Pancreas (tissue), 10 donors: ENCODE data around the gene HK3. TPM values are rescaled to one million over a fixed set of nuclear protein-coding genes. Genes with fewer than 3 reads are reported as not detected.
"Not testable (repeated sequence)": the region's sequence is repeated elsewhere in the genome, so short reads cannot be mapped to it uniquely, and the experiment has no call there.

Experiments
- ATAC-seq, 4 donors: fragments of 200-7000 bp; cut with Tn5 transposase; one replicate each; pipeline versions ENCODE4 v1.8.0 to v1.9.1; 2020; ENCODE audit warnings: mild to moderate bottlenecking in 4 of 4, moderate library complexity in 4 of 4
- DNase-seq, 6 donors: peaks; one replicate each; pipeline ENCODE4 v3.0.0-alpha.2; 2020
- FAIRE-seq: peaks from 2 replicates; lab custom pipeline; 2012; peaks lifted over from hg19 to GRCh38; lab: Jason Lieb, UNC
- H3K27ac ChIP-seq, 4 donors: fragments of 200-600 bp; sonication (generic); 1 replicate in 3 of 4; 2 replicates in 1 of 4; pipeline versions ENCODE4 v1.5.0 to v1.8.0; 2020
- H3K27me3 ChIP-seq, 4 donors: fragments of 200-600 bp; one replicate each; pipeline ENCODE4 v1.8.0; 2021
- H3K36me3 ChIP-seq, 3 donors: fragments of 200-600 bp; sonication (generic) in 1 of 3; one replicate each; pipeline versions ENCODE4 v1.5.0 to v1.8.0; 2020 to 2021
- H3K4me1 ChIP-seq, 3 donors: fragments of 200-600 bp; one replicate each; pipeline ENCODE4 v1.8.0; 2021
- H3K4me3 ChIP-seq, 4 donors: fragments of 200-600 bp; sonication (generic) in 2 of 4; one replicate each; pipeline versions ENCODE4 v1.5.0 to v1.8.0; 2020 to 2021
- H3K9me3 ChIP-seq, 4 donors: fragments of 200-600 bp; one replicate each; pipeline ENCODE4 v1.8.0; 2021
- WGBS, 2 donors: extraction: QIAGEN DNeasy Blood & Tissue Kit; methylation state at CpG; one replicate each; pipeline ENCODE4 v1.1.7; 2013; 5-methylcytosine and 5-hydroxymethylcytosine counted together
- intact Hi-C, 3 donors: fragments of 100-400 bp; cut with DNase I; formaldehyde crosslinking; loops; one replicate each; pipeline versions ENCODE4 v1.11.1 to v1.14.2; 2022
- polyA plus RNA-seq, 2 donors: library from polyadenylated mRNA; stranded (reverse); fragments of 200-250 nt; gene quantifications; one replicate each; pipeline ENCODE4 v1.2.3, GENCODE V29; 2013
- total RNA-seq, 6 donors: library from RNA; stranded (reverse); fragmentation: NEBNext Ultra II Directional in 4 of 6; extraction: Animal tissue kit (Norgen Biotek cat#: 25700) in 4 of 6; gene quantifications; one replicate each; pipeline versions ENCODE4 v1.2.1 to v1.2.4, GENCODE V29; 2021 to 2023
- TF ChIP-seq, protein P1 (sequence below), 4 donors: fragments of 200-600 bp; sonication (generic) in 3 of 4; IDR thresholded peaks; one replicate each; pipeline versions ENCODE4 v1.5.0 to v1.8.0; 2021; ENCODE audit warnings: antibody characterized with exemption in 4 of 4
- donor health status: healthy with polysubstance abuse.
- donor health status: DM: no; HTN: no; CAD: no; lungs with moderate emphysema.
- donor health status: DM: no; HTN: no; CAD: no.
- donor health status: control.
- donor health status: control.
- donor health status: Bipolar disorder and iron deficiency.
- donor health status: DM: yes; HTN: yes; CAD: no.
- donor health status: DM: no; HTN: no; CAD: no.
- donor health status: DM: no; HTN: no; CAD: no.
- donor health status: DM: yes; HTN: yes; CAD: no.

HK3 gene
- total and polyA plus RNA-seq, 8 donors = 0.24 to 6.6 (median 3.3) TPM

DNA sequence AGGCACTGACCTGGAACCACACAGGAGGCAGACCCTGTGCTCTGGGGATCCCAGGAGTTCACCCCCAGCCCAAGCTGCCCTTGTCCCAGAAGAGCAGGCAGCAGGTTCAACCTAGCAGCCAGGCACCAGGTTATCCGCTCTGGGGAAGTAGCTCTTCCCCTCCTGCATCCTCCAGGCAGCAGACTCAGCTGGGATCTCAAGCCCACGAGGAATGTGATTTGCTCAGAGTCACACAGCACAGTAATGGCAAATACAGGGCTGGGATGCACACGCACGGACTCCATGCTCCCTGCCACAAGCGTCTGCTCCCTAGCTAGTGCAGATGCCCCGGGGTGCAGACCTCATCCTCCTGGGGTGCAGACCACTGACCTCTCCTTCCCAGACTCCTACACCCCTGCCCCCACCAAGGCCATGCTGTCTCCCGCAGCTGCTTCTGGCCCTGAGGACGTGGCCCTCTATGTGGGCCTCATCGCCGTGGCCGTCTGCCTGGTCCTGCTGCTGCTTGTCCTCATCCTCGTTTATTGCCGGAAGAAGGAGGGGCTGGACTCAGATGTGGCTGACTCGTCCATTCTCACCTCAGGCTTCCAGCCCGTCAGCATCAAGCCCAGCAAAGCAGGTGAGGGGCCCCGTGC is 25.5 kb downstream of the HK3 start:
- no peak for FAIRE-seq
- H3K27ac ChIP-seq = no peak overlapping the region
- no peaks in the 10 kb centered on the region for H3K9me3 ChIP-seq
- intact Hi-C loops = no loop called here
- WGBS, 2 donors = 46 to 49% methylated on average over 16 of the region's 16 CpGs
- H3K27me3 ChIP-seq = no peaks in the 10 kb centered on the region
- TF ChIP-seq, protein P1, sequence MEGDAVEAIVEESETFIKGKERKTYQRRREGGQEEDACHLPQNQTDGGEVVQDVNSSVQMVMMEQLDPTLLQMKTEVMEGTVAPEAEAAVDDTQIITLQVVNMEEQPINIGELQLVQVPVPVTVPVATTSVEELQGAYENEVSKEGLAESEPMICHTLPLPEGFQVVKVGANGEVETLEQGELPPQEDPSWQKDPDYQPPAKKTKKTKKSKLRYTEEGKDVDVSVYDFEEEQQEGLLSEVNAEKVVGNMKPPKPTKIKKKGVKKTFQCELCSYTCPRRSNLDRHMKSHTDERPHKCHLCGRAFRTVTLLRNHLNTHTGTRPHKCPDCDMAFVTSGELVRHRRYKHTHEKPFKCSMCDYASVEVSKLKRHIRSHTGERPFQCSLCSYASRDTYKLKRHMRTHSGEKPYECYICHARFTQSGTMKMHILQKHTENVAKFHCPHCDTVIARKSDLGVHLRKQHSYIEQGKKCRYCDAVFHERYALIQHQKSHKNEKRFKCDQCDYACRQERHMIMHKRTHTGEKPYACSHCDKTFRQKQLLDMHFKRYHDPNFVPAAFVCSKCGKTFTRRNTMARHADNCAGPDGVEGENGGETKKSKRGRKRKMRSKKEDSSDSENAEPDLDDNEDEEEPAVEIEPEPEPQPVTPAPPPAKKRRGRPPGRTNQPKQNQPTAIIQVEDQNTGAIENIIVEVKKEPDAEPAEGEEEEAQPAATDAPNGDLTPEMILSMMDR (IDR thresholded peaks at IDR 0.05) = no peak
- DNase-seq = peak in 1 of 6 donors; percentile 36
- no peak for ATAC-seq
- H3K4me1 ChIP-seq = no peaks in the 10 kb centered on the region
- no peak overlapping the region for H3K4me3 ChIP-seq
- no peaks in the 10 kb centered on the region for H3K36me3 ChIP-seq

DNA sequence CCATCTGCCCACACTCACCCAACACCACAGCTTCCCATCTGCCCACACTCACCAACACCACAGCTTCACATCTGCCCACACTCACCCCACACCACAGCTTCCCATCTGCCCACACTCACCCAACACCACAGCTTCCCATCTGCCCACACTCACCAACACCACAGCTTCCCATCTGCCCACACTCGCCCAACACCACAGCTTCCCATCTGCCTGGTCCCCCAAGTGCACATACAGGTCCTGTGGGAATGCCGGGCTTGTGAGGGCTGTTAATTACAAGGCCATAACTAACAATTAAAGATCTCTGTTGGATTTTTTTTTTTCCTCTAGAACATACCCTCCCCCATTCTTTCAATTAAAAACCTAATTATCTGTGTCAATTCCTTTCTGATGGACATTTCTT is 26.1 kb downstream of the HK3 start:
- ATAC-seq = not testable (repeated sequence)

DNA sequence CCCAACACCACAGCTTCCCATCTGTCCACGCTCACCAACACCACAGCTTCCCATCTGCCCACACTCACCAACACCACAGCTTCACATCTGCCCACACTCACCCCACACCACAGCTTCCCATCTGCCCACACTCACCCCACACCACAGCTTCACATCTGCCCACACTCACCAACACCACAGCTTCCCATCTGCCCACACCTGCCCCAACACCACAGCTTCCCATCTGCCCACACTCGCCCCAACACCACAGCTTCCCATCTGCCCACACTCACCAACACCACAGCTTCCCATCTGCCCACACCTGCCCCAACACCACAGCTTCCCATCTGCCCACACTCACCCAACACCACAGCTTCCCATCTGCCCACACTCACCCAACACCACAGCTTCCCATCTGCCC is 26.6 kb downstream of the HK3 start:
- H3K36me3 ChIP-seq, DNase-seq, ATAC-seq, intact Hi-C loops, H3K27me3 ChIP-seq, H3K4me1 ChIP-seq, H3K4me3 ChIP-seq, H3K9me3 ChIP-seq, H3K27ac ChIP-seq, FAIRE-seq: not testable (repeated sequence)
- 59 to 65% methylated on average over 2 of the region's 2 CpGs for WGBS, 2 donors

More for the DNA sequence above, 26.1 kb downstream of the HK3 start:
- WGBS, 2 donors = 44 to 47% methylated on average over 2 of the region's 2 CpGs
- H3K27me3 ChIP-seq, H3K27ac ChIP-seq, H3K4me3 ChIP-seq, intact Hi-C loops, H3K36me3 ChIP-seq, H3K9me3 ChIP-seq, H3K4me1 ChIP-seq, FAIRE-seq: not testable (repeated sequence)
- peak in 1 of 6 donors; percentile 5 for DNase-seq

DNA sequence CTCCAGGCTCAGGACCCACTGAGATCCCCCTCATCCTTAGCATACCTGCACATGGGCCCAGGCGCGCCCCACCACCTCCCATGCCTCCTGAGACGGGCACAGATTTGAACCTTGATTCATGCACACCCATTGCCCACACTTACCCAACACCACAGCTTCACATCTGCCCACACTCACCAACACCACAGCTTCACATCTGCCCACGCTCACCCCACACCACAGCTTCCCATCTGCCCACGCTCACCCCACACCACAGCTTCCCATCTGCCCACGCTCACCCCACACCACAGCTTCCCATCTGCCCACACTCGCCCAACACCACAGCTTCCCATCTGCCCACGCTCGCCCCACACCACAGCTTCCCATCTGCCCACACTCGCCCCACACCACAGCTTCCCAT is 28.5 kb downstream of the HK3 start:
- FAIRE-seq, ATAC-seq, H3K9me3 ChIP-seq, H3K36me3 ChIP-seq, H3K27ac ChIP-seq, DNase-seq, intact Hi-C loops, H3K27me3 ChIP-seq, H3K4me1 ChIP-seq, H3K4me3 ChIP-seq: not testable (repeated sequence)
- 69 to 73% methylated on average over 10 of the region's 10 CpGs for WGBS, 2 donors

DNA sequence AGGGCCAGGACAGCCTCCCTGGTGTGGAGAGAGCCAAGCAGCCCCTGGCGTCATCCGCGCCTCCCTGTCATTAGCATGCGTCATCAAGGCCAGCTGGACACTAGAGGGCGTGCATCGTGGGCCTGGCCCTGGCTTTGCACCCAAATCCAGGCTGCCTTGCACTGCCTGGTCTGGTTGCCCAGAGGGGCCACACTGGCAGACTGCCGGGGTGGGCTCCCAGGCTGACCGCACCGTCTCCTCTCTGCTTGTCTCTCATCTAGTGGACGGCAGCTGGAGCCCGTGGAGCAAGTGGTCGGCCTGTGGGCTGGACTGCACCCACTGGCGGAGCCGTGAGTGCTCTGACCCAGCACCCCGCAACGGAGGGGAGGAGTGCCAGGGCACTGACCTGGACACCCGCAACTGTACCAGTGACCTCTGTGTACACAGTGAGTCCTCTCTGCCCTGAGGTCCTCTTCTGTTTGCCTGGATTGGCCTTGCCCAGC is 29.0 kb downstream of the HK3 start:
- no peaks in the 10 kb centered on the region for H3K27me3 ChIP-seq
- TF ChIP-seq, protein P1 (IDR thresholded peaks at IDR 0.05) = no peak
- intact Hi-C loops = no loop called here
- no peaks in the 10 kb centered on the region for H3K4me1 ChIP-seq
- no peak overlapping the region for H3K27ac ChIP-seq
- no peaks in the 10 kb centered on the region for H3K36me3 ChIP-seq
- H3K9me3 ChIP-seq = no peaks in the 10 kb centered on the region
- DNase-seq (peak in 2 of 6 donors; percentile 26 to 55), FAIRE-seq (no peak), ATAC-seq (peak in 3 of 4 donors; percentile 49 to 77 (median 64))
- WGBS, 2 donors = 43 to 48% methylated on average over 17 of the region's 17 CpGs
- no peak overlapping the region for H3K4me3 ChIP-seq

DNA sequence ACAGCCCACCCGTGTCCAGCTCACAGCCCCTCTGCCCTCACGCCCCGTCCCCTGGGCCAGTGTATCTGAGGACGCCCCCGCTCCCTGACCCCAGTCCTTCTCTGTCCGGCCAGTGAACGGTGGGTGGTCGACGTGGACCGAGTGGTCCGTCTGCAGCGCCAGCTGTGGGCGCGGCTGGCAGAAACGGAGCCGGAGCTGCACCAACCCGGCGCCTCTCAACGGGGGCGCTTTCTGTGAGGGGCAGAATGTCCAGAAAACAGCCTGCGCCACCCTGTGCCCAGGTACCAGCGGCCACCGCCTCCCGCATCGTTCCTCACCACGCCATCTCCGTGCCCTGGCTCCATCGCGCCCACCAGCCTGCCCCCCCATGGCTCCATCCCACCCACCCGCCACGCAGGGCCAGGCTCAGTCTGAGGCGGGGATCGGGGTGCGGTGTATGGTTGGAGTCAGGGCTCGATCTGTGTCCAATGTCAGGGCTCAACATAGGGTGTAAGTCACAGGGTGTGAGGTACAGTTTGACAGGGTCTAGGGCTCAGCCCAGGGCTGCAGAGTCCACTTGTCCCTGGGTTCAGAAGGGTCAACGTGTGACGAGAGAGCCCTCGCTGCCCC is 29.5 kb downstream of the HK3 start:
- H3K36me3 ChIP-seq = no peaks in the 10 kb centered on the region
- no peak for ATAC-seq
- H3K27me3 ChIP-seq = no peaks in the 10 kb centered on the region

More for the DNA sequence above, 29.5 kb downstream of the HK3 start:
- TF ChIP-seq, protein P1 (IDR thresholded peaks at IDR 0.05) = no peak
- Histone ChIP-seq H3K4me3 (no peak overlapping the region), H3K27ac (no peak overlapping the region), H3K4me1 (no peaks in the 10 kb centered on the region), H3K9me3 (no peaks in the 10 kb centered on the region)
- intact Hi-C loops = no loop called here
- FAIRE-seq = no peak
- peak in 1 of 6 donors; percentile 46 for DNase-seq
- 67 to 70% methylated on average over 36 to 38 of the region's 38 CpGs for WGBS, 2 donors
